ENCODE measurements around the gene IFRD1. TPM values are rescaled to one million over a fixed set of nuclear protein-coding genes. Genes with fewer than 3 reads are reported as not detected.

IFRD1 gene
- total RNA-seq, 4 donors from 2014 or later, result 29.6 to 37.3 (median 32.1) TPM

GRCh38 chr7:112444505-112444904 is 5.8 kb upstream of the IFRD1 start:
- H3K4me3 ChIP-seq (ENCODE audit: low read depth, poor library complexity, severe bottlenecking), result no peak overlapping the region
- no peak for DNase-seq (ENCODE audit: low spot score in 2 of 2)
- intact Hi-C loops (cut with DNase I; ENCODE audit: low total_unique reads), result no loop called here
- WGBS, 2 donors, result 81 to 93% methylated on average over 3 of the region's 3 CpGs
- TF ChIP-seq CTCF (IDR thresholded peaks at IDR 0.05) (no peak), POLR2A (IDR thresholded peaks at IDR 0.05) (no peak)

GRCh38 chr7:112446431-112446830 is 3.8 kb upstream of the IFRD1 start:
- no peak for DNase-seq (ENCODE audit: low spot score in 2 of 2)
- intact Hi-C loops (cut with DNase I; ENCODE audit: low total_unique reads), result no loop called here
- no peak overlapping the region for H3K4me3 ChIP-seq (ENCODE audit: low read depth, poor library complexity, severe bottlenecking)
- TF ChIP-seq POLR2A (IDR thresholded peaks at IDR 0.05) (no peak), CTCF (IDR thresholded peaks at IDR 0.05) (no peak)
- WGBS, 2 donors, result 82 to 84% methylated on average over 3 of the region's 3 CpGs

- intact Hi-C loops (cut with DNase I; ENCODE audit: low total_unique reads), result no loop called here
- TF ChIP-seq CTCF (IDR thresholded peaks at IDR 0.05) (no peak), POLR2A (IDR thresholded peaks at IDR 0.05) (no peak)
- no peak overlapping the region for H3K4me3 ChIP-seq (ENCODE audit: low read depth, poor library complexity, severe bottlenecking)
- WGBS, 2 donors, result 87 to 89% methylated on average over 3 of the region's 3 CpGs
- no peak for DNase-seq (ENCODE audit: low spot score in 2 of 2)
Measured at GRCh38 chr7:112447406-112447805, 2.9 kb upstream of the IFRD1 start.

- TF ChIP-seq CTCF (IDR thresholded peaks at IDR 0.05) (no peak), POLR2A (IDR thresholded peaks at IDR 0.05) (no peak)
- no peak for DNase-seq (ENCODE audit: low spot score in 2 of 2)
- 45 to 55% methylated on average over 2 of the region's 2 CpGs for WGBS, 2 donors
- no peak overlapping the region for H3K4me3 ChIP-seq (ENCODE audit: low read depth, poor library complexity, severe bottlenecking)
- intact Hi-C loops (cut with DNase I; ENCODE audit: low total_unique reads), result no loop called here
Measured at GRCh38 chr7:112448381-112448780, 1.9 kb upstream of the IFRD1 start.

- H3K4me3 ChIP-seq (ENCODE audit: low read depth, poor library complexity, severe bottlenecking), result no peak overlapping the region
- no peak for TF ChIP-seq CTCF (IDR thresholded peaks at IDR 0.05)
- intact Hi-C loops (cut with DNase I; ENCODE audit: low total_unique reads), result no loop called here
- no peak for DNase-seq (ENCODE audit: low spot score in 2 of 2)
- WGBS, 2 donors, result 30 to 43% methylated on average over 3 of the region's 3 CpGs
Measured at GRCh38 chr7:112448891-112449290, 1.4 kb upstream of the IFRD1 start.

- WGBS, 2 donors, result 34 to 36% methylated on average over 5 of the region's 5 CpGs
- no peak for DNase-seq (ENCODE audit: low spot score in 2 of 2)
- TF ChIP-seq CTCF (IDR thresholded peaks at IDR 0.05), result no peak
- no peak for TF ChIP-seq POLR2A (IDR thresholded peaks at IDR 0.05)
- intact Hi-C loops (cut with DNase I; ENCODE audit: low total_unique reads), result no loop called here
- H3K4me3 ChIP-seq (ENCODE audit: low read depth, poor library complexity, severe bottlenecking), result no peak overlapping the region
Measured at GRCh38 chr7:112449353-112449752, 907 bp upstream of the IFRD1 start.
